Heart right ventricle (tissue), 16 donors: ENCODE measurements around the gene CEP89. TPM values are rescaled to one million over a fixed set of nuclear protein-coding genes. Genes with fewer than 3 reads are reported as not detected.
"Not testable (repeated sequence)": the region's sequence is repeated elsewhere in the genome, so short reads cannot be mapped to it uniquely, and the experiment has no call there.

Experiments used
- ATAC-seq, 8 donors: fragments of 200-7000 bp; cut with Tn5 transposase; one replicate each; pipeline ENCODE4 v1.9.1; 2020; ENCODE audit warnings: mild to moderate bottlenecking in 8 of 8, moderate library complexity in 8 of 8, moderate number of reproducible peaks in 1 of 8
- DNase-seq, 2 donors: peaks; one replicate each; pipeline ENCODE4 v3.0.0-alpha.2; 2020
- H3K27ac ChIP-seq, 10 donors: fragments of 200-600 bp; sonication (generic) in 2 of 10; one replicate each; pipeline versions ENCODE4 v1.5.0 to v1.8.0; 2020 to 2022; ENCODE audit warnings: mild to moderate bottlenecking in 3 of 10
- H3K27me3 ChIP-seq, 7 donors: fragments of 200-600 bp; one replicate each; pipeline ENCODE4 v1.8.0; 2021 to 2022; ENCODE audit warnings: mild to moderate bottlenecking in 2 of 7
- H3K36me3 ChIP-seq, 9 donors: fragments of 200-600 bp; sonication (generic) in 1 of 9; one replicate each; pipeline versions ENCODE4 v1.5.0 to v1.8.0; 2020 to 2022; ENCODE audit warnings: mild to moderate bottlenecking in 2 of 9
- H3K4me1 ChIP-seq, 9 donors: fragments of 200-600 bp; sonication (generic) in 1 of 9; one replicate each; pipeline versions ENCODE4 v1.5.0 to v1.8.0; 2020 to 2022; ENCODE audit warnings: mild to moderate bottlenecking in 4 of 9
- H3K4me3 ChIP-seq, 10 donors: fragments of 200-600 bp; sonication (generic) in 2 of 10; one replicate each; pipeline versions ENCODE4 v1.5.0 to v1.8.0; 2020 to 2022; ENCODE audit warnings: mild to moderate bottlenecking in 7 of 10, moderate library complexity in 2 of 10
- H3K9me3 ChIP-seq, 11 donors: fragments of 200-600 bp in 10 of 11; sonication (generic) in 2 of 11; one replicate each; pipeline versions ENCODE4 v1.5.0 to v1.8.0; 2013 to 2022; ENCODE audit warnings: mild to moderate bottlenecking in 2 of 11, control low read depth in 1 of 11, moderate library complexity in 1 of 11
- WGBS, 2 donors: extraction: QIAGEN DNeasy Blood & Tissue Kit; methylation state at CpG; one replicate each; pipeline ENCODE4 v1.1.7; 2013; ENCODE audit warnings: inconsistent platforms in 1 of 2; 5-methylcytosine and 5-hydroxymethylcytosine counted together
- intact Hi-C, 10 donors: fragments of 100-400 bp; cut with DNase I; formaldehyde crosslinking; loops; one replicate each; pipeline versions ENCODE4 v1.11.1 to v1.14.2; 2022
- polyA plus RNA-seq, 2 donors: library from polyadenylated mRNA; stranded (reverse); fragments of 200-250 nt; gene quantifications; one replicate each; pipeline ENCODE4 v1.2.3, GENCODE V29; 2013
- total RNA-seq, 10 donors: library from RNA; stranded (reverse); fragmentation: NEBNext Ultra II Directional in 3 of 10; extraction: Animal tissue kit (Norgen Biotek cat#: 25700) in 3 of 10; gene quantifications; one replicate each; pipeline versions ENCODE4 v1.2.1 to v1.2.4, GENCODE V29; 2021 to 2023
- TF ChIP-seq, protein P1 (sequence below), 9 donors: fragments of 200-600 bp; sonication (generic) in 2 of 9; IDR thresholded peaks; one replicate each; pipeline versions ENCODE4 v1.5.0 to v1.8.0; 2021 to 2022; ENCODE audit warnings: antibody characterized with exemption in 9 of 9, mild to moderate bottlenecking in 5 of 9, moderate library complexity in 1 of 9
- donor health status: Arrhythmogenic right ventricular cardiomyopathy.
- donor health status: ischemic (EF 13 %, LVEDD 7.1; RV severe dilation, severe dysfunction).
- donor health status: healthy with polysubstance abuse.
- donor health status: DM: no; HTN: yes; CAD: no.
- donor health status: DM: no; HTN: no; CAD: no.
- donor health status: ischemic (EF 25% LVEDD 6.9; RV normal size, moderate dysfunction).
- donor health status: ischemic (EF 25% LVEDD 5.7; RV mildly dilated, moderate dysfunction).
- donor health status: healthy.
- donor health status: DM: yes; HTN: yes; CAD: no.
- donor health status: Ischemic cardiomyopathy.
- donor health status: ischemic (EF 35%, LVEDD 5.7; RV mildly dilated, moderate dysfunction).
- donor health status: nonischemic (EF 11% LVEDD 7.7; RV severe dilation, severe dysfunction).
- donor health status: DM: yes; HTN: yes; CAD: no.
- donor health status: PGD.
- donor health status: ischemic (EF 29% LVEDD 5.4; RV normal size, mild dysfunction).
- donor health status: nonischemic (EF 23%, LVEDD 6.1; RV moderate dilation, normal function).

CEP89 gene
- total and polyA plus RNA-seq, 12 donors = 7.5 to 13.9 (median 10.0) TPM

DNA sequence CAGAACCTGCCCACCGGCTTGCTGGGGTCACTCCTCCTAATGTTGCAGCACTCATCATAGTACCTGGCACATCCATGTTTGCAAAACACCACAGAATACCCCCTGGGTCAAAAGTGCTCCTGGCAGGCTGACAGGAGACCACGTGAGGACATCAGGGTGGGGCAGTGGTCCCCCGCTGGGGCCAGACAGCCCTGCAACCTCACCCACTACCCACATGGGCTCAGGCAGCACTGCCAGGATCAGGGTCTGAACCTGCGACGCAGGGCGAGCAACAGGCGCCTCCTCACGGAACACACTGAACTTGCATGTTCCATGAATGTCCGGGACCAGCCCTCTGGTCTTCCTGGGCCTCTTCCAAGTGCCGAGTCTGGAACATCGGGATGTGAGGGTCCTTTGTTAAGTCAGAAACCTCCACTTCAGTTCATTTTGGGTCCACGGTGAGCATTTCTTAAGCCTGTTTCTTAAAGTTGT, 100.7 kb downstream of the CEP89 start:
- TF ChIP-seq, protein P1, sequence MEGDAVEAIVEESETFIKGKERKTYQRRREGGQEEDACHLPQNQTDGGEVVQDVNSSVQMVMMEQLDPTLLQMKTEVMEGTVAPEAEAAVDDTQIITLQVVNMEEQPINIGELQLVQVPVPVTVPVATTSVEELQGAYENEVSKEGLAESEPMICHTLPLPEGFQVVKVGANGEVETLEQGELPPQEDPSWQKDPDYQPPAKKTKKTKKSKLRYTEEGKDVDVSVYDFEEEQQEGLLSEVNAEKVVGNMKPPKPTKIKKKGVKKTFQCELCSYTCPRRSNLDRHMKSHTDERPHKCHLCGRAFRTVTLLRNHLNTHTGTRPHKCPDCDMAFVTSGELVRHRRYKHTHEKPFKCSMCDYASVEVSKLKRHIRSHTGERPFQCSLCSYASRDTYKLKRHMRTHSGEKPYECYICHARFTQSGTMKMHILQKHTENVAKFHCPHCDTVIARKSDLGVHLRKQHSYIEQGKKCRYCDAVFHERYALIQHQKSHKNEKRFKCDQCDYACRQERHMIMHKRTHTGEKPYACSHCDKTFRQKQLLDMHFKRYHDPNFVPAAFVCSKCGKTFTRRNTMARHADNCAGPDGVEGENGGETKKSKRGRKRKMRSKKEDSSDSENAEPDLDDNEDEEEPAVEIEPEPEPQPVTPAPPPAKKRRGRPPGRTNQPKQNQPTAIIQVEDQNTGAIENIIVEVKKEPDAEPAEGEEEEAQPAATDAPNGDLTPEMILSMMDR (IDR thresholded peaks at IDR 0.05) = no peak
- no peaks in the 10 kb centered on the region for H3K4me1 ChIP-seq
- no peak overlapping the region for H3K4me3 ChIP-seq
- H3K9me3 ChIP-seq = no peaks in the 10 kb centered on the region
- intact Hi-C loops = no loop called here
- no peak for ATAC-seq
- no peak overlapping the region for H3K27ac ChIP-seq
- WGBS, 2 donors = 69 to 76% methylated on average over 12 of the region's 12 CpGs
- H3K27me3 ChIP-seq = no peaks in the 10 kb centered on the region
- H3K36me3 ChIP-seq = no peaks in the 10 kb centered on the region
- no peak for DNase-seq

DNA sequence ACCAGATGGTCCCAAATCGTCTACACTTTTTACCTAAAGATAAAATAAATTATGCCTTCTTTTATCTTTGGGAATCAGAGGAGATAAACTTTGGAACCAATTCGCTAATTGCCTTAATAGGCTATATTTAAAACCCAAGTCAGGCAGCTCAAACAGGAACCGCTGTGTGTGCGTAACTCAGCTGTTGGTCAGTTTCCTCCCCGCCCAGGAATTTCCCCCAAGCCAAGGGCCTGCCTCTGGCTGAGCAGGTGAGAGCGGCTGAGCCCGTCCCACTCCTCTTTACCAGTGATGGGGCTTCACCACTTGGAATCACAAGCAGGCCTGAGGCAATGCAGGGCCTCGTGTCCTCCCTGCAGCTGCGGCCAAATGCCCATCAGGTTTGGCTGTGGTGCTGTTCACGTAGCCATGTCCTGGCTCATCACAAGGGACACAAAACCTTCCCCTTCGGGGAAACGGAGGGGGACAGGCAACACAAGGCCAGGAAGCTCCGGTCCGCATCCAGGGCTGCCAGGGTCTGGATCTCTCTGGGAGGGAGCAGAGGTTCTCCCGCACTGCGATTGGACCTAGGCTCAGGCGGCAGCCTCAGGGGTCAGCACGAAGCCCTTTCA, 101.7 kb downstream of the CEP89 start:
- DNase-seq (no peak), ATAC-seq (no peak)
- Histone ChIP-seq H3K4me1 (no peaks in the 10 kb centered on the region), H3K27ac (no peak overlapping the region), H3K36me3 (no peaks in the 10 kb centered on the region), H3K4me3 (no peak overlapping the region), H3K27me3 (no peaks in the 10 kb centered on the region), H3K9me3 (no peaks in the 10 kb centered on the region)
- intact Hi-C loops = no loop called here
- TF ChIP-seq, protein P1 (IDR thresholded peaks at IDR 0.05) = no peak
- WGBS, 2 donors = 68 to 70% methylated on average over 18 of the region's 18 CpGs

DNA sequence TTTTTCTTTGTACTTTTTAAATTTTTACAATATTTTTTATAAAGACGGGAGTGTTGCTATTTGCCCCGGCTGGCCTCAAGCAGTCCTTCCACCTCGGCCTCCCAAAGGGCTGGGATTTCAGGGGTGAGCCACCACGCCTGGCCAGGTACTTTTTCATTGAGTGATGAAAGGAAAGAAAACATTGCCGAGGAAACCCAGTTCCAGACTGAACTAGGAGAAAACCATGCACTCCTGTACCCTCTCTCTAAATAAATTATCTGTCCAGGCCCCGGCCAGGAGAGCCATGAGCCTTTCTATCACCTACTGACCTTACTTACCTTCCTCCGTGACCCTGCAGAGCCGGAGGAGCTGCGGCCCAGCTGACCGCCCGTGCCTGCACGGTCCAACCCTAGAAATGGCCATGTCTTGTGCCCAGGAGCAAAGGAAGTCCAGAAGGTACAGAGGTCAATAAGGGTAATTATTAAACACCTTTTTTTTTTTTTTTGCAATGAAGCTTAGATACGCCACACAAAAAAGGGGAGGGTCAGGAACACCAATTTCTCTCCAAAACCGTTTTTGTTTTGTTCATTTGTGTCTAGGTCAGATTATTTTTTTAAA, 102.3 kb downstream of the CEP89 start, which contains the start of gene SLC7A9:
Gene SLC7A9 (minus strand): TSS at position 399 of the 597 bp plus-strand sequence. CDS start 1,233 bp downstream, outside the sequence.
- no peak for ATAC-seq
- WGBS, 2 donors = 85 to 87% methylated on average over 14 of the region's 14 CpGs
- intact Hi-C loops = no loop called here
- Histone ChIP-seq H3K27me3 (no peaks in the 10 kb centered on the region), H3K9me3 (no peaks in the 10 kb centered on the region), H3K4me1 (no peaks in the 10 kb centered on the region), H3K4me3 (no peak within 1 kb of the TSS), H3K36me3 (no peaks in the 10 kb centered on the region), H3K27ac (no peak within 1 kb of the TSS)
- no peak for DNase-seq
- TF ChIP-seq, protein P1 (IDR thresholded peaks at IDR 0.05) = no peak

DNA sequence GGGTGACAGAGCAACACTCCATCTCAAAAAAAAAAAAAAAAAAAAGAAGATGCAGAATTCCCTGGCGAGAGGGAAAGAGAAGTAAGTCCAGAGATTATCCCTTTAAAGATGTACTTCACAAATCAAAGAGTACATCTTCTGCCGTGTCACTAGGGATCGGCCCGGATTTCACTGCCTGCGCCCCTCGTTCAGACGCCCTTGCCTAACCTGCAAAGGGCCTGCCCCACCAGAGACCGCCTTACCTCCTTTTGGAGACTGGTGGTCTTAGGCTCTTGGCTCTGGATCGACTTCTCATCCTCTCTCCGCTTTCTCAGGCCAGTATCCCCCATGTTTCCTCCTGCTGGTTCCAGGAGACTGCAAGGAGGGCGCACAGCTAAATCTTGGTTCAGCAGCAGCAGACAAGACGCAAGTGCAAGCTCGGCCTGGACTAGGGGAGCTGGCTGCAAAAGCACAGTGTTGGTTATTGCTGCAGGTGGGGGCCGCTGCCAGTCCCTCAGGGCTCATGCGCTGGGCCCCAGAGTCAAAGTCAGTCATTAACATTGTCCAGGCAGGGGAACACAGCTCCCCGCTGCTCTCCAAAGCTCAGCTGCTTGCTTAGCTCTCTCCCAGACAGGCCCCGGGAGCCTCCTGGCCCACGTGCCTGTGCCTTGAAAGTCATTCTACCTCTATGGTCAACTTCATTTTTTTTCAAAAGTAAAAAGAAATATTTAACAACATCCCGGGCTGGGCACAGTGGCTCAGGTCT, 103.4 kb downstream of the CEP89 start:
- intact Hi-C loops = no loop called here
- Histone ChIP-seq H3K27me3 (no peaks in the 10 kb centered on the region), H3K27ac (no peak overlapping the region), H3K4me1 (no peaks in the 10 kb centered on the region), H3K9me3 (no peaks in the 10 kb centered on the region), H3K36me3 (no peaks in the 10 kb centered on the region), H3K4me3 (no peak overlapping the region)
- TF ChIP-seq, protein P1 (IDR thresholded peaks at IDR 0.05) = no peak
- ATAC-seq (no peak), DNase-seq (no peak)
- 86 to 88% methylated on average over 19 of the region's 19 CpGs for WGBS, 2 donors

DNA sequence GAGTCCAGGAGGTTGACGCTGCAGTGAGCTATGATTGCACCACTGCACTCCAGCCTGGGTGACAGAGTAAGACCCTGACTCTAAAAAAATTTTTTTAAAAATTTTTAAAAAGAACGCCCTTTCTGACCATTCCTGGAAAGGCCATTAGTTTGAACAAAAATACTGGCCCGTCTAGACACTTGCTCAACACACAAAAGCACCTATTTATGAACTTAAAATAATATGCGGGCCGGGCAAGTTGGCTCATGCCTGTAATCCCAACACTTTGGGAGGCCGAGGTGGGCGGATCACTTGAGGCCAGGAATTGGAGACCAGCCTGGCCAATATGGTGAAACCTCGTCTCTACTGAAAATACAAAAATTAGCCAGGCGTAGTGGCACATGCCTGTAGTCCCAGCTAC, 104.3 kb downstream of the CEP89 start:
- H3K4me1 ChIP-seq, DNase-seq, H3K27me3 ChIP-seq, H3K9me3 ChIP-seq, ATAC-seq, H3K36me3 ChIP-seq, H3K27ac ChIP-seq, H3K4me3 ChIP-seq, intact Hi-C loops: not testable (repeated sequence)
- WGBS, 2 donors = 93 to 94% methylated on average over 9 of the region's 9 CpGs
